ENCODE results near the gene BACH1. TPM values are rescaled to one million over a fixed set of nuclear protein-coding genes. Genes with fewer than 3 reads are reported as not detected.
"Not testable (repeated sequence)": the region's sequence is repeated elsewhere in the genome, so short reads cannot be mapped to it uniquely, and the experiment has no call there.

Gene BACH1
- polyA plus RNA-seq = 1 to 10 TPM; 6.2 to 9.6 TPM

- peak within 1 kb of the TSS; percentile 69 to 82 for H3K4me3 ChIP-seq (ENCODE audit: low read depth in 1 of 2, low read length in 2 of 2)
- H3K27ac ChIP-seq (ENCODE audit: low read depth in 2 of 2, low read length in 1 of 2) = peak within 1 kb of the TSS; percentile 92 to 93
- H3K4me1 ChIP-seq (ENCODE audit: control insufficient read depth in 2 of 2, insufficient read depth in 2 of 2, low read length in 1 of 2) = peaks cover 0 to 2% of the 10 kb centered on the region in 2 donors
- H3K27me3 ChIP-seq (ENCODE audit: control insufficient read depth in 1 of 2, insufficient read depth in 2 of 2, low read length in 2 of 2) = no peaks in the 10 kb centered on the region
- WGBS, 2 donors = 4 to 8% methylated on average over 41 to 87 of the region's 87 CpGs
- H3K36me3 ChIP-seq (ENCODE audit: control insufficient read depth in 2 of 2, insufficient read depth in 2 of 2, low read length in 1 of 2) = no peaks in the 10 kb centered on the region
- no peaks in the 10 kb centered on the region for H3K9me3 ChIP-seq (ENCODE audit: control insufficient read depth in 2 of 2, insufficient read depth in 1 of 2, low read depth in 1 of 2, low read length in 1 of 2)
Measured at GRCh38 chr21:29298348-29299045, at the start of gene BACH1. Gene BACH1, plus strand, starts transcription at chr21:29298922. Its CDS starts 22,359 bp downstream, at chr21:29321281.

- not testable (repeated sequence) for H3K27me3 ChIP-seq (ENCODE audit: control insufficient read depth in 1 of 2, insufficient read depth in 2 of 2, low read length in 2 of 2); H3K36me3 ChIP-seq (ENCODE audit: control insufficient read depth in 2 of 2, insufficient read depth in 2 of 2, low read length in 1 of 2); H3K9me3 ChIP-seq (ENCODE audit: control insufficient read depth in 2 of 2, insufficient read depth in 1 of 2, low read depth in 1 of 2, low read length in 1 of 2); H3K4me3 ChIP-seq (ENCODE audit: low read depth in 1 of 2, low read length in 2 of 2); H3K4me1 ChIP-seq (ENCODE audit: control insufficient read depth in 2 of 2, insufficient read depth in 2 of 2, low read length in 1 of 2); H3K27ac ChIP-seq (ENCODE audit: low read depth in 2 of 2, low read length in 1 of 2)
Measured at GRCh38 chr21:29249289-29249688, 49.4 kb upstream of the BACH1 start.

- no peaks in the 10 kb centered on the region for H3K27me3 ChIP-seq (ENCODE audit: control insufficient read depth in 1 of 2, insufficient read depth in 2 of 2, low read length in 2 of 2)
- no peaks in the 10 kb centered on the region for H3K36me3 ChIP-seq (ENCODE audit: control insufficient read depth in 2 of 2, insufficient read depth in 2 of 2, low read length in 1 of 2)
- no peak overlapping the region for H3K4me3 ChIP-seq (ENCODE audit: low read depth in 1 of 2, low read length in 2 of 2)
- H3K9me3 ChIP-seq (ENCODE audit: control insufficient read depth in 2 of 2, insufficient read depth in 1 of 2, low read depth in 1 of 2, low read length in 1 of 2) = no peaks in the 10 kb centered on the region
- H3K27ac ChIP-seq (ENCODE audit: low read depth in 2 of 2, low read length in 1 of 2) = no peak overlapping the region
- no peaks in the 10 kb centered on the region for H3K4me1 ChIP-seq (ENCODE audit: control insufficient read depth in 2 of 2, insufficient read depth in 2 of 2, low read length in 1 of 2)
- WGBS, 2 donors = 88% methylated on average over 5 of the region's 5 CpGs
Measured at GRCh38 chr21:29250636-29251035, 48.1 kb upstream of the BACH1 start.

- not testable (repeated sequence) for H3K27me3 ChIP-seq (ENCODE audit: control insufficient read depth in 1 of 2, insufficient read depth in 2 of 2, low read length in 2 of 2); H3K4me1 ChIP-seq (ENCODE audit: control insufficient read depth in 2 of 2, insufficient read depth in 2 of 2, low read length in 1 of 2); H3K36me3 ChIP-seq (ENCODE audit: control insufficient read depth in 2 of 2, insufficient read depth in 2 of 2, low read length in 1 of 2); H3K27ac ChIP-seq (ENCODE audit: low read depth in 2 of 2, low read length in 1 of 2); H3K9me3 ChIP-seq (ENCODE audit: control insufficient read depth in 2 of 2, insufficient read depth in 1 of 2, low read depth in 1 of 2, low read length in 1 of 2); H3K4me3 ChIP-seq (ENCODE audit: low read depth in 1 of 2, low read length in 2 of 2)
Measured at GRCh38 chr21:29253861-29254260, 44.9 kb upstream of the BACH1 start.

DNA sequence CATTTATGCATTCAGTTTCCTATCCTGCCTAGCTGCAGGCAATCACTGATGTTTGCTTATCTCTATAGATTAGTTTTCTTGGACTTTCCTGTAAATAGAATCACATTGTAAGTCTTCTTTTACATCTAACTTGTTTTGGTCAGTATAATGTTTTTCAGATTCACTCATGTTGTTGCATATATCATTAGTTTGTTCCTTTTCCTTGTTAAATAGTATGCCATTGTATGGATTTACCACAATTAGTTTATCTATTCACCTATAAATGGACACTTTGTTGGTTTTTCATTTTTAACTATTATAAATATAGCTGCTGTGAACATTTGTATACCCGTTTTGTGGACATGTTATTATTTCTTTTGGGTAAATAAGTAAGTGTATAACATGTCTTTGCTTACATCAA, 44.2 kb upstream of the BACH1 start:
- no peaks in the 10 kb centered on the region for H3K4me1 ChIP-seq (ENCODE audit: control insufficient read depth in 2 of 2, insufficient read depth in 2 of 2, low read length in 1 of 2)
- 88 to 95% methylated on average over 1 of the region's 1 CpG for WGBS, 2 donors
- no peaks in the 10 kb centered on the region for H3K9me3 ChIP-seq (ENCODE audit: control insufficient read depth in 2 of 2, insufficient read depth in 1 of 2, low read depth in 1 of 2, low read length in 1 of 2)
- H3K27ac ChIP-seq (ENCODE audit: low read depth in 2 of 2, low read length in 1 of 2) = no peak overlapping the region
- H3K27me3 ChIP-seq (ENCODE audit: control insufficient read depth in 1 of 2, insufficient read depth in 2 of 2, low read length in 2 of 2) = no peaks in the 10 kb centered on the region
- no peaks in the 10 kb centered on the region for H3K36me3 ChIP-seq (ENCODE audit: control insufficient read depth in 2 of 2, insufficient read depth in 2 of 2, low read length in 1 of 2)
- no peak overlapping the region for H3K4me3 ChIP-seq (ENCODE audit: low read depth in 1 of 2, low read length in 2 of 2)

- no peaks in the 10 kb centered on the region for H3K27me3 ChIP-seq (ENCODE audit: control insufficient read depth in 1 of 2, insufficient read depth in 2 of 2, low read length in 2 of 2)
- H3K27ac ChIP-seq (ENCODE audit: low read depth in 2 of 2, low read length in 1 of 2) = no peak overlapping the region
- WGBS, 2 donors = 63 to 65% methylated on average over 7 of the region's 7 CpGs
- H3K9me3 ChIP-seq (ENCODE audit: control insufficient read depth in 2 of 2, insufficient read depth in 1 of 2, low read depth in 1 of 2, low read length in 1 of 2) = no peaks in the 10 kb centered on the region
- H3K4me3 ChIP-seq (ENCODE audit: low read depth in 1 of 2, low read length in 2 of 2) = no peak overlapping the region
- H3K4me1 ChIP-seq (ENCODE audit: control insufficient read depth in 2 of 2, insufficient read depth in 2 of 2, low read length in 1 of 2) = no peaks in the 10 kb centered on the region
- no peaks in the 10 kb centered on the region for H3K36me3 ChIP-seq (ENCODE audit: control insufficient read depth in 2 of 2, insufficient read depth in 2 of 2, low read length in 1 of 2)
Measured at GRCh38 chr21:29256126-29256910, 42.4 kb upstream of the BACH1 start.

DNA sequence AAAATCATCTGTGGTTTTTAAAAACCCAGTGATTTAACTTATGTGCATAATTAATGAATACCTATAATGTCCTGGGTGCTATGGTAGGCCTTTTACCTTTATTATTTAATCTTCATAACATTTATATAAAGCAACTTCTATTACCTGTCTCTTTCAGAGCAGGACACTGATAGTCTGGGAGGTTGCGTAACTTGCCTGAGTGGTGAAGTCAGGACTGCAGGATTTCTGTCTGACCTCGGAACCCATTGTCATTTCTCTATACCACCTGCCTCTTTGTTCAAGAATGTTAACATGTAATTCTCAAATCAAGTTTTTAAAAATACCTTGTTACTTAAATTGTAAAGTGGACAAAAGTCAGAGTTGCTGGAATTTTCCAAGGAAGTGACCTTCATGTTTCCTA, 41.0 kb upstream of the BACH1 start:
- H3K27ac ChIP-seq (ENCODE audit: low read depth in 2 of 2, low read length in 1 of 2) = no peak overlapping the region
- no peaks in the 10 kb centered on the region for H3K36me3 ChIP-seq (ENCODE audit: control insufficient read depth in 2 of 2, insufficient read depth in 2 of 2, low read length in 1 of 2)
- H3K27me3 ChIP-seq (ENCODE audit: control insufficient read depth in 1 of 2, insufficient read depth in 2 of 2, low read length in 2 of 2) = no peaks in the 10 kb centered on the region
- H3K9me3 ChIP-seq (ENCODE audit: control insufficient read depth in 2 of 2, insufficient read depth in 1 of 2, low read depth in 1 of 2, low read length in 1 of 2) = no peaks in the 10 kb centered on the region
- WGBS, 2 donors = 84 to 87% methylated on average over 2 of the region's 2 CpGs
- no peak overlapping the region for H3K4me3 ChIP-seq (ENCODE audit: low read depth in 1 of 2, low read length in 2 of 2)
- H3K4me1 ChIP-seq (ENCODE audit: control insufficient read depth in 2 of 2, insufficient read depth in 2 of 2, low read length in 1 of 2) = no peaks in the 10 kb centered on the region

GRCh38 chr21:29258626-29259338, 39.9 kb upstream of the BACH1 start:
- no peak overlapping the region for H3K27ac ChIP-seq (ENCODE audit: low read depth in 2 of 2, low read length in 1 of 2)
- H3K27me3 ChIP-seq (ENCODE audit: control insufficient read depth in 1 of 2, insufficient read depth in 2 of 2, low read length in 2 of 2) = no peaks in the 10 kb centered on the region
- WGBS, 2 donors = 34 to 46% methylated on average over 5 of the region's 5 CpGs
- H3K4me1 ChIP-seq (ENCODE audit: control insufficient read depth in 2 of 2, insufficient read depth in 2 of 2, low read length in 1 of 2) = no peaks in the 10 kb centered on the region
- H3K9me3 ChIP-seq (ENCODE audit: control insufficient read depth in 2 of 2, insufficient read depth in 1 of 2, low read depth in 1 of 2, low read length in 1 of 2) = no peaks in the 10 kb centered on the region
- H3K4me3 ChIP-seq (ENCODE audit: low read depth in 1 of 2, low read length in 2 of 2) = no peak overlapping the region
- H3K36me3 ChIP-seq (ENCODE audit: control insufficient read depth in 2 of 2, insufficient read depth in 2 of 2, low read length in 1 of 2) = no peaks in the 10 kb centered on the region

DNA sequence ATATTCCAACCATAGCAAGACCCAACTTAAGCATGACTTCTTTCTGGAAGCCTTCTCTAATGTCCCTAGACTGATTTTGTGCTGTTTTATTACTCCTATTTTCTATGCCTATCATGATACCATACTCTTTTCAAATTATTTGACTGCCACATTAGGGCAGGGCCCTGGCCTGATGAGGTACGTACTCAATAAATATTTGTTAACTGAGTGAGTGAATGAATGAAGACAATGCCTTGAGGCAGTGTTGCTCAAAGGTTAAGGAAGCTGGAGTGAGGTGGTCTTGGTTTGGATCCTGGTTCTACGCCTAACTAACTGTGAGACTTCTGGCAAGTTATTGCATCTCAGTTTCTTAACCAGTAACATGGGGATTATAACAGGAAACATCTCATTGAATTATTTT, 38.3 kb upstream of the BACH1 start:
- no peaks in the 10 kb centered on the region for H3K4me1 ChIP-seq (ENCODE audit: control insufficient read depth in 2 of 2, insufficient read depth in 2 of 2, low read length in 1 of 2)
- H3K27me3 ChIP-seq (ENCODE audit: control insufficient read depth in 1 of 2, insufficient read depth in 2 of 2, low read length in 2 of 2) = no peaks in the 10 kb centered on the region
- H3K36me3 ChIP-seq (ENCODE audit: control insufficient read depth in 2 of 2, insufficient read depth in 2 of 2, low read length in 1 of 2) = no peaks in the 10 kb centered on the region
- 82 to 83% methylated on average over 2 of the region's 2 CpGs for WGBS, 2 donors
- H3K27ac ChIP-seq (ENCODE audit: low read depth in 2 of 2, low read length in 1 of 2) = no peak overlapping the region
- H3K4me3 ChIP-seq (ENCODE audit: low read depth in 1 of 2, low read length in 2 of 2) = no peak overlapping the region
- no peaks in the 10 kb centered on the region for H3K9me3 ChIP-seq (ENCODE audit: control insufficient read depth in 2 of 2, insufficient read depth in 1 of 2, low read depth in 1 of 2, low read length in 1 of 2)
